HepG2 (cell line): ENCODE measurements around the gene P2RY2. TPM values are rescaled to one million over a fixed set of nuclear protein-coding genes. Genes with fewer than 3 reads are reported as not detected.

Experiments
- BCLAF1 ChIP-seq: fragments of 450-650 bp; IDR thresholded peaks from 2 replicates; pipeline ENCODE4 v1.6.1; 2017; ENCODE audit warnings: mild to moderate bottlenecking
- CBFB ChIP-seq: sonication (generic); formaldehyde crosslinking; IDR thresholded peaks from 2 replicates; pipeline ENCODE4 v1.4.0; 2020; ENCODE audit warnings: missing genetic modification reagents
- CENPBD1 ChIP-seq: sonication (generic); formaldehyde crosslinking; IDR thresholded peaks from 2 replicates; pipeline ENCODE4 v1.8.0; 2022; ENCODE audit warnings: missing genetic modification reagents, low read depth, mild to moderate bottlenecking, borderline replicate concordance
- CENPT ChIP-seq: sonication (generic); formaldehyde crosslinking; IDR thresholded peaks from 2 replicates; pipeline ENCODE4 v1.8.0; 2022; ENCODE audit warnings: low read depth, mild to moderate bottlenecking, moderate library complexity, missing genetic modification reagents
- CTCF ChIP-seq: sonication (generic); formaldehyde crosslinking; IDR thresholded peaks from 2 replicates; pipeline ENCODE4 v1.5.0; 2020; ENCODE audit warnings: mild to moderate bottlenecking, missing genetic modification reagents, moderate library complexity
- FOXO4 ChIP-seq: sonication (generic); formaldehyde crosslinking; conservative IDR thresholded peaks from 2 replicates; pipeline ENCODE4 v1.8.1; 2023; ENCODE audit warnings: missing genetic modification reagents
- HOXA3 ChIP-seq: sonication (generic); formaldehyde crosslinking; IDR thresholded peaks from 2 replicates; pipeline ENCODE4 v1.5.0; 2020; ENCODE audit warnings: missing genetic modification reagents
- HOXD1 ChIP-seq: sonication (generic); formaldehyde crosslinking; IDR thresholded peaks from 2 replicates; pipeline ENCODE4 v1.5.0; 2020; ENCODE audit warnings: missing genetic modification reagents
- MIER3 ChIP-seq: IDR thresholded peaks from 2 replicates; pipeline ENCODE4 v1.6.1; 2016; ENCODE audit warnings: missing compliant biosample characterization, borderline replicate concordance
- MTERF4 ChIP-seq: sonication (generic); formaldehyde crosslinking; IDR thresholded peaks from 2 replicates; pipeline ENCODE4 v1.8.0; 2023; ENCODE audit warnings: mild to moderate bottlenecking, missing genetic modification reagents
- PPARG ChIP-seq: conservative IDR thresholded peaks from 2 replicates; pipeline ENCODE4 v1.6.1; 2016; ENCODE audit warnings: missing biosample characterization, missing genetic modification reagents
- RFX3 ChIP-seq: IDR thresholded peaks from 2 replicates; pipeline ENCODE4 v1.6.1; 2016; ENCODE audit warnings: missing biosample characterization, missing genetic modification reagents
- TBX2 ChIP-seq: sonication (generic); formaldehyde crosslinking; IDR thresholded peaks from 2 replicates; pipeline ENCODE4 v1.5.0; 2020; ENCODE audit warnings: missing genetic modification reagents, mild to moderate bottlenecking, borderline replicate concordance
- ZFP37 ChIP-seq: sonication (generic); formaldehyde crosslinking; IDR thresholded peaks from 2 replicates; pipeline ENCODE4 v1.4.0; 2020; ENCODE audit warnings: missing genetic modification reagents, borderline replicate concordance
- ZNF121 ChIP-seq: sonication (generic); formaldehyde crosslinking; IDR thresholded peaks from 2 replicates; pipeline ENCODE4 v1.5.0; 2020; ENCODE audit warnings: mild to moderate bottlenecking, missing genetic modification reagents
- ZNF761 ChIP-seq: sonication (generic); formaldehyde crosslinking; conservative IDR thresholded peaks from 2 replicates; pipeline ENCODE4 v1.4.0; 2020; ENCODE audit warnings: mild to moderate bottlenecking, missing genetic modification reagents
- ZNF800 ChIP-seq: sonication (generic); formaldehyde crosslinking; IDR thresholded peaks from 2 replicates; pipeline ENCODE4 v1.4.0; 2020; ENCODE audit warnings: missing genetic modification reagents
- polyA plus RNA-seq, 8 experiments: library from polyadenylated mRNA; depleted of rRNA in 3 of 8; stranded (reverse) in 7 of 8; unstranded in 1 of 8; fragments of >200 nt; fragmentation: Illumina TruSeq in 4 of 8; extraction: Trizol in 4 of 8; gene quantifications; 2 replicates each; pipeline versions ENCODE4 v1.2.1 to v1.2.3, GENCODE V29; 2011 to 2016; ENCODE audit warnings: low read depth in 4 of 8, missing spikeins in 1 of 8, mixed read lengths in 1 of 8; ENCODE audit not compliant: insufficient read depth in 1 of 8
- total RNA-seq, 5 experiments: library from RNA; depleted of rRNA; stranded (reverse); fragments of >200 nt; fragmentation: Illumina TruSeq; extraction: Trizol; gene quantifications; 2 replicates each; pipeline ENCODE4 v1.2.3, GENCODE V29; 2016; ENCODE audit warnings: low read depth in 1 of 5

P2RY2 gene
- total and polyA plus RNA-seq, 2 of the 13 experiments (the other 11 are each of a cell fraction or from before 2014, with no cell fraction given): 0.95 to 3.1 TPM

- no peak for TF ChIP-seq ZFP37 (CRISPR knock-in tag)
- TF ChIP-seq CBFB (CRISPR knock-in tag): no peak
- TF ChIP-seq TBX2: peak; percentile 39; the same call in 1 of the 2 replicates
- TF ChIP-seq ZNF800 (CRISPR knock-in tag): no peak
- no peak for TF ChIP-seq CENPBD1 (CRISPR knock-in tag)
- TF ChIP-seq CTCF: peak; percentile 99
- TF ChIP-seq MTERF4 (CRISPR knock-in tag): no peak
- 0 out of 2 replicates have a peak, but pooled peaks have one; percentile 34 for TF ChIP-seq PPARG (CRISPR knock-in tag)
- TF ChIP-seq ZNF121: no peak
- no peak for TF ChIP-seq FOXO4 (CRISPR knock-in tag)
- TF ChIP-seq ZNF761 (CRISPR knock-in tag): 0 out of 2 replicates have a peak, but pooled peaks have one; percentile 17
- no peak for TF ChIP-seq MIER3
- no peak for TF ChIP-seq BCLAF1
- TF ChIP-seq HOXA3 (CRISPR knock-in tag): no peak
- TF ChIP-seq HOXD1: no peak
- no peak for TF ChIP-seq CENPT (CRISPR knock-in tag)
- TF ChIP-seq RFX3 (CRISPR knock-in tag): no peak
Measured at GRCh38 chr11:73177778-73178539, 40.1 kb upstream of the P2RY2 start (continued).
